ENCODE measurements around the gene TPST2. TPM values are rescaled to one million over a fixed set of nuclear protein-coding genes. Genes with fewer than 3 reads are reported as not detected.

The TPST2 gene
- total and polyA plus RNA-seq, 3 donors from 2014 or later, result 32.8 to 218 (median 169) TPM

GRCh38 chr22:26617271-26618199 is 27.6 kb upstream of the TPST2 start, which contains the start of gene CRYBB1:
Gene CRYBB1 (minus strand): TSS chr22:26618027. CDS start chr22:26616319, 1,708 bp downstream.
- no peak for DNase-seq
- intact Hi-C loops (cut with DNase I; ENCODE audit: low total_unique reads), result no loop called here

GRCh38 chr22:26616650-26617049 is 26.7 kb upstream of the TPST2 start:
- TF ChIP-seq POLR2A (IDR thresholded peaks at IDR 0.05), result no peak
- no peak for TF ChIP-seq CTCF (IDR thresholded peaks at IDR 0.05)
- Histone ChIP-seq H3K27me3 (no peaks in the 10 kb centered on the region), H3K4me1 (peaks cover 6% of the 10 kb centered on the region), H3K4me3 (no peak overlapping the region), H3K9me3 (no peaks in the 10 kb centered on the region), H3K27ac (no peak overlapping the region), H3K36me3 (ENCODE audit: low read depth, missing control alignments) (no peaks in the 10 kb centered on the region)
- DNase-seq, result no peak
- 65 to 69% methylated on average over 2 of the region's 2 CpGs for WGBS, 2 donors
- intact Hi-C loops (cut with DNase I; ENCODE audit: low total_unique reads), result no loop called here

More at GRCh38 chr22:26617271-26618199, 27.6 kb upstream of the TPST2 start, which contains the start of gene CRYBB1:
- 74 to 76% methylated on average over 6 to 7 of the region's 7 CpGs for WGBS, 2 donors
- Histone ChIP-seq H3K27me3 (no peaks in the 10 kb centered on the region), H3K9me3 (no peaks in the 10 kb centered on the region), H3K4me3 (no peak within 1 kb of the TSS), H3K36me3 (ENCODE audit: low read depth, missing control alignments) (no peaks in the 10 kb centered on the region), H3K27ac (no peak within 1 kb of the TSS), H3K4me1 (peaks cover 6% of the 10 kb centered on the region)
- TF ChIP-seq POLR2A (IDR thresholded peaks at IDR 0.05) (no peak), CTCF (IDR thresholded peaks at IDR 0.05) (no peak)

GRCh38 chr22:26615830-26616435 is 26.0 kb upstream of the TPST2 start:
- no peak for TF ChIP-seq CTCF (IDR thresholded peaks at IDR 0.05)
- no peak for TF ChIP-seq POLR2A (IDR thresholded peaks at IDR 0.05)
- 75 to 79% methylated on average over 10 of the region's 11 CpGs for WGBS, 2 donors
- no peaks in the 10 kb centered on the region for H3K27me3 ChIP-seq

GRCh38 chr22:26615149-26615548 is 25.2 kb upstream of the TPST2 start:
- 55 to 58% methylated on average over 5 of the region's 5 CpGs for WGBS, 2 donors
- Histone ChIP-seq H3K4me3 (no peak overlapping the region), H3K4me1 (peaks cover 6% of the 10 kb centered on the region), H3K27ac (no peak overlapping the region), H3K27me3 (no peaks in the 10 kb centered on the region), H3K9me3 (no peaks in the 10 kb centered on the region), H3K36me3 (ENCODE audit: low read depth, missing control alignments) (no peaks in the 10 kb centered on the region)
- intact Hi-C loops (cut with DNase I; ENCODE audit: low total_unique reads), result no loop called here
- TF ChIP-seq CTCF (IDR thresholded peaks at IDR 0.05) (no peak), POLR2A (IDR thresholded peaks at IDR 0.05) (no peak)
- no peak for DNase-seq

More at GRCh38 chr22:26615830-26616435, 26.0 kb upstream of the TPST2 start:
- intact Hi-C loops (cut with DNase I; ENCODE audit: low total_unique reads), result no loop called here
- Histone ChIP-seq H3K9me3 (no peaks in the 10 kb centered on the region), H3K36me3 (ENCODE audit: low read depth, missing control alignments) (no peaks in the 10 kb centered on the region), H3K4me3 (no peak overlapping the region), H3K4me1 (peaks cover 6% of the 10 kb centered on the region), H3K27ac (no peak overlapping the region)
- no peak for DNase-seq

Measured in testis (tissue), 3 donors.